Measurements from ENCODE around the gene ZNF385C. TPM values are rescaled to one million over a fixed set of nuclear protein-coding genes. Genes with fewer than 3 reads are reported as not detected.

Gene ZNF385C
- total RNA-seq, 1 experiment from 2014 or later: 2.8 TPM

GRCh38 chr17:41996855-41997164, 101.5 kb downstream of the ZNF385C start:
- no peaks in the 10 kb centered on the region for H3K79me1 ChIP-seq (ENCODE audit: insufficient read depth, low read depth, low read length, poor library complexity, severe bottlenecking)
- Mint-ChIP-seq H3K4me3 (no peak overlapping the region), H3K27ac (peak overlapping the region in 2 of 3 experiments; percentile 9 to 49; a peak in 3 of 7 replicates), H3K9me3 (no peaks in the 10 kb centered on the region), H3K27me3 (ENCODE audit: low read depth) (no peaks in the 10 kb centered on the region), H3K36me3 (ENCODE audit: insufficient read depth in 1 of 3, low read depth in 3 of 3) (peaks cover 51 to 88% (median 86%) of the 10 kb centered on the region in 3 experiments), H3K4me1 (no peaks in the 10 kb centered on the region)
- H3K4ac ChIP-seq (ENCODE audit: low read depth, low read length): no peak overlapping the region
- no peak overlapping the region for H4K8ac ChIP-seq (replicated peaks; ENCODE audit: insufficient read length, low read depth, low read length)
- H2AFZ ChIP-seq (ENCODE audit: low read length): no peak overlapping the region
- no peak overlapping the region for H3K56ac ChIP-seq (ENCODE audit: insufficient read length, low read depth, low read length)
- no peak overlapping the region for H4K5ac ChIP-seq (ENCODE audit: insufficient read length, low read depth, low read length)
- H3K9ac ChIP-seq (ENCODE audit: extremely low read depth, insufficient read length, low read length): no peak overlapping the region
- no peak overlapping the region for H2BK20ac ChIP-seq (ENCODE audit: low read depth, low read length, poor library complexity, severe bottlenecking)
- H2BK15ac ChIP-seq (ENCODE audit: low read depth, low read length): no peak overlapping the region
- WGBS (ENCODE audit: extremely low coverage, insufficient read length, low lambda C conversion rate): no CpG with 5 or more reads among the region's 2 CpGs
- H3K27ac ChIP-seq (ENCODE audit: insufficient read length, low read depth, low read length): no peak overlapping the region
- no peaks in the 10 kb centered on the region for H3K9me3 ChIP-seq (ENCODE audit: control insufficient read depth, low read depth, low read length)
- H4K20me1 ChIP-seq (ENCODE audit: control insufficient read depth, insufficient read depth, insufficient read length): no peaks in the 10 kb centered on the region
- H3K23me2 ChIP-seq (ENCODE audit: insufficient read length, low read depth, low read length, poor library complexity, severe bottlenecking): no peaks in the 10 kb centered on the region
- TF ChIP-seq CTCF (conservative IDR thresholded peaks at IDR 0.05): no peak
- no peaks in the 10 kb centered on the region for H3K27me3 ChIP-seq (ENCODE audit: insufficient read depth, low read length)
- no peak overlapping the region for H2AK5ac ChIP-seq (ENCODE audit: insufficient read length, low read length)
- no peaks in the 10 kb centered on the region for H3K4me1 ChIP-seq (ENCODE audit: insufficient read depth, low read length)
- H3T11ph ChIP-seq (ENCODE audit: low read length): no peak overlapping the region
- H2BK120ac ChIP-seq (ENCODE audit: low read depth, low read length, poor library complexity, severe bottlenecking): no peak overlapping the region
- no peaks in the 10 kb centered on the region for H3K79me2 ChIP-seq (ENCODE audit: insufficient read depth, low read length)
- H2BK12ac ChIP-seq (ENCODE audit: insufficient read length, low read depth, low read length): no peak overlapping the region
- no peak overlapping the region for H3K18ac ChIP-seq (ENCODE audit: insufficient read length, low read depth, low read length)
- DNase-seq: no peak
- no peak overlapping the region for H3K4me2 ChIP-seq (ENCODE audit: insufficient read depth, insufficient read length, low read length)
- no peak overlapping the region for H3K14ac ChIP-seq (ENCODE audit: insufficient read depth, low read length)
- no peak overlapping the region for H3K23ac ChIP-seq (ENCODE audit: insufficient read length, low read depth, low read length)
- H2BK5ac ChIP-seq (ENCODE audit: insufficient read length, low read length): no peak overlapping the region
- H4K91ac ChIP-seq (ENCODE audit: insufficient read length, low read depth, low read length): no peak overlapping the region

Data from H9 (cell line).